B cell (primary cell): ENCODE measurements around the gene NPHS1. TPM values are rescaled to one million over a fixed set of nuclear protein-coding genes. Genes with fewer than 3 reads are reported as not detected.

Experiments
- ATAC-seq: fragments of 200-7000 bp; cut with Tn5 transposase; one replicate; pipeline ENCODE4 v1.10.0; 2021; ENCODE audit warnings: low read depth, mild to moderate bottlenecking, moderate number of reproducible peaks, moderate library complexity
- CTCF ChIA-PET: fragments of 350-600 bp; sonication (Branson Sonifier 250); formaldehyde crosslinking; loops from one replicate; lab custom pipeline; 2021; ENCODE audit warnings: antibody characterized with exemption, inconsistent platforms; lab: Charles Lee
- POLR2A ChIA-PET: fragments of 350-600 bp; sonication (Branson Sonifier 250); formaldehyde crosslinking; loops from one replicate; lab custom pipeline; 2021; ENCODE audit warnings: antibody characterized with exemption; lab: Charles Lee
- DNase-seq: peaks from one replicate; pipeline ENCODE4 v3.0.0; 2013
- H2AFZ ChIP-seq: 2 replicates; pipeline ENCODE4 v1.6.1; 2012; ENCODE audit warnings: mild to moderate bottlenecking, low read depth, low read length; ENCODE audit not compliant: insufficient read depth, poor library complexity, severe bottlenecking
- H3K27ac ChIP-seq, 2 donors: 1 replicate in 1 of 2; 2 replicates in 1 of 2; pipeline ENCODE4 v1.5.1; 2012 to 2013; ENCODE audit warnings: low read length in 2 of 2, mild to moderate bottlenecking in 2 of 2, moderate library complexity in 1 of 2
- H3K27me3 ChIP-seq, 4 experiments: fragments of 200-600 bp in 1 of 4; sonication (generic) in 1 of 4; replicated peaks in 1 of 4; 1 replicate in 2 of 4; 2 replicates in 2 of 4; pipeline versions ENCODE4 v1.6.1 to v1.7.0; 2013 to 2016; ENCODE audit warnings: low read length in 3 of 4, mild to moderate bottlenecking in 2 of 4, mixed read lengths in 1 of 4, moderate library complexity in 1 of 4; ENCODE audit not compliant: insufficient read depth in 4 of 4, control insufficient read depth in 3 of 4; ENCODE audit errors: control extremely low read depth in 1 of 4
- H3K36me3 ChIP-seq, 2 experiments: replicated peaks in 1 of 2; 1 replicate in 1 of 2; 2 replicates in 1 of 2; pipeline versions ENCODE4 v1.6.1 to v1.7.1; 2013; ENCODE audit warnings: low read length in 1 of 2; ENCODE audit not compliant: insufficient read depth in 2 of 2, control insufficient read depth in 1 of 2; ENCODE audit errors: control extremely low read depth in 1 of 2, extremely low read depth in 1 of 2
- H3K4me1 ChIP-seq, 2 donors: fragments of 200-600 bp in 1 of 2; sonication (generic) in 1 of 2; 1 replicate in 1 of 2; 2 replicates in 1 of 2; pipeline versions ENCODE4 v1.5.1 to v1.6.1; 2013 to 2017; ENCODE audit warnings: low read length in 2 of 2; ENCODE audit not compliant: control insufficient read depth in 2 of 2, insufficient read depth in 2 of 2
- H3K4me2 ChIP-seq: replicated peaks from 2 replicates; pipeline ENCODE3; 2012; ENCODE audit warnings: mild to moderate bottlenecking, low read depth, low read length; ENCODE audit not compliant: poor library complexity, severe bottlenecking
- H3K4me3 ChIP-seq, 5 experiments: fragments of 200-600 bp in 1 of 5; sonication (generic) in 1 of 5; 1 replicate in 3 of 5; 2 replicates in 2 of 5; pipeline versions ENCODE4 v1.5.1 to v1.7.0; 2011 to 2016; ENCODE audit warnings: low read length in 4 of 5, mild to moderate bottlenecking in 4 of 5, low read depth in 2 of 5, control low read depth in 1 of 5, moderate library complexity in 1 of 5; ENCODE audit not compliant: insufficient read depth in 1 of 5; ENCODE audit errors: control extremely low read depth in 1 of 5, extremely low read depth in 1 of 5
- H3K79me2 ChIP-seq: fragments of 200-600 bp; sonication (generic); one replicate; pipeline ENCODE4 v1.6.0; 2016; ENCODE audit warnings: low read length; ENCODE audit not compliant: control insufficient read depth, insufficient read depth
- H3K9ac ChIP-seq: fragments of 200-600 bp; sonication (generic); 2 replicates; pipeline ENCODE4 v1.6.1; 2017; ENCODE audit warnings: mild to moderate bottlenecking, low read length, moderate library complexity
- H3K9me3 ChIP-seq, 3 donors: one replicate each; pipeline versions ENCODE4 v1.6.1 to v1.7.1; 2013; ENCODE audit warnings: low read length in 2 of 3; ENCODE audit not compliant: control insufficient read depth in 2 of 3, insufficient read depth in 1 of 3; ENCODE audit errors: control extremely low read depth in 1 of 3
- H4K20me1 ChIP-seq: 2 replicates; pipeline ENCODE4 v1.6.0; 2012; ENCODE audit warnings: mild to moderate bottlenecking, low read length; ENCODE audit not compliant: insufficient read depth, control insufficient read depth, poor library complexity, severe bottlenecking
- H3K27ac Mint-ChIP-seq: one replicate; pipeline ENCODE4 v1.8.0; 2021; ENCODE audit warnings: mixed read lengths
- H3K27me3 Mint-ChIP-seq: one replicate; pipeline ENCODE4 v1.8.0; 2021; ENCODE audit warnings: mixed read lengths
- H3K4me1 Mint-ChIP-seq: one replicate; pipeline ENCODE4 v1.8.0; 2021; ENCODE audit warnings: mixed read lengths
- H3K4me3 Mint-ChIP-seq: one replicate; pipeline ENCODE4 v1.8.0; 2021; ENCODE audit warnings: mixed read lengths
- H3K9me3 Mint-ChIP-seq: one replicate; pipeline ENCODE4 v1.8.0; 2022; ENCODE audit warnings: mixed read lengths; ENCODE audit not compliant: insufficient read depth
- CTCF ChIP-seq: fragments of 200-600 bp; IDR thresholded peaks from one replicate; pipeline ENCODE4 v1.8.0; 2022; ENCODE audit warnings: antibody characterized with exemption, mild to moderate bottlenecking
- EZH2 ChIP-seq: IDR thresholded peaks from 2 replicates; pipeline ENCODE4 v1.6.1; 2012; ENCODE audit warnings: borderline replicate concordance, low read depth, mild to moderate bottlenecking, moderate library complexity, low read length; ENCODE audit not compliant: insufficient read depth, poor library complexity, severe bottlenecking
- WGBS: methylation state at CpG from one replicate; pipeline ENCODE4 v1.1.5; 2013; ENCODE audit warnings: missing lambda C conversion rate; ENCODE audit not compliant: insufficient coverage; 5-methylcytosine and 5-hydroxymethylcytosine counted together
- intact Hi-C: fragments of 100-400 bp; cut with micrococcal nuclease; formaldehyde crosslinking; loops from one replicate; pipeline ENCODE4 v1.10.0; 2022
- polyA plus RNA-seq: library from polyadenylated mRNA; depleted of rRNA; stranded (reverse); fragments of >200 nt; gene quantifications from 2 replicates; pipeline ENCODE4 v1.2.3, GENCODE V29; 2012
- total RNA-seq, 2 donors: library from RNA; stranded (reverse); fragments of 120-200 nt in 1 of 2; gene quantifications; 1 replicate in 1 of 2; 2 replicates in 1 of 2; pipeline versions ENCODE4 v1.2.3 to v1.2.4, GENCODE V29; 2013 to 2022

Gene NPHS1
- total and polyA plus RNA-seq, 2 donors (not counting 1 experiment from before 2014, with no cell fraction given), result not detected

- TF ChIP-seq EZH2, result no peak
- no peak for TF ChIP-seq CTCF
- H3K9ac ChIP-seq, result no peak overlapping the region
- CTCF ChIA-PET, result no interaction called here
- WGBS, result 88% methylated on average over 1 of the region's 3 CpGs
- peaks cover 0 to 24% (median 0%) of the 10 kb centered on the region in 3 donors for H3K9me3 ChIP-seq
- H4K20me1 ChIP-seq, result no peaks in the 10 kb centered on the region
- ATAC-seq, result no peak
- H3K4me1 ChIP-seq, result peaks cover 11 to 16% of the 10 kb centered on the region in 2 donors
- H3K4me3 Mint-ChIP-seq, result no peak overlapping the region
- no peaks in the 10 kb centered on the region for H3K79me2 ChIP-seq
- H3K4me1 Mint-ChIP-seq, result peaks cover 16% of the 10 kb centered on the region
- no peaks in the 10 kb centered on the region for H3K9me3 Mint-ChIP-seq
- H3K36me3 ChIP-seq, result no peaks in the 10 kb centered on the region
- no peak overlapping the region for H3K4me3 ChIP-seq
- no peak overlapping the region for H3K27ac Mint-ChIP-seq
- no peak overlapping the region for H2AFZ ChIP-seq
- no peak overlapping the region for H3K27ac ChIP-seq
- H3K4me2 ChIP-seq, result no peak overlapping the region
- peaks cover 0 to 12% (median under 1%) of the 10 kb centered on the region in 4 experiments for H3K27me3 ChIP-seq
- POLR2A ChIA-PET, result no interaction called here
- intact Hi-C loops, result no loop called here
- DNase-seq, result no peak
- H3K27me3 Mint-ChIP-seq, result peaks cover 11% of the 10 kb centered on the region
These were observed 50.5 kb downstream of the NPHS1 start for GRCh38 chr19:35801828-35802227.

DNA sequence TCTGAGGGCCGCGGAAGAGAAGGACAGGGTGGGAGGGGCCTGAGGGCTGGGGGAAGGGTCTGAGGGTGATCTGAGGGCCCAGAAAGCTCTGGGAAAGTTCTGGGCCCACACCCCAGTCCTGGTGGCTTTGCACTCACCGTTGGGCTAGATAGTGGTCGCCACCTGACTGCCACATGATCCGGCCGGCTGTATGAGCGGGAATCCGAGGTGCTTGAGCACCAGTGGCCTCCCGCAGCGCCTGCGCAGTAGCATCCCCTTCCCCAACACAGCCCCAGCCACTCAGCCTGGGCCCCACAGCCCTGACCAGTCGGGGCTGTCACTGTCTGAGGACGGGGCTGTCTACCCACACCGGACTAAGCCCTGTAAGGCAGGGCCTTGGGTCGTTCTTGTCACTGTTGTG, 54.6 kb downstream of the NPHS1 start:
- peaks cover 6% of the 10 kb centered on the region for H3K4me1 Mint-ChIP-seq
- DNase-seq (no peak), ATAC-seq (no peak)
- peak overlapping the region; percentile 30 for H3K4me2 ChIP-seq
- CTCF ChIA-PET, result no interaction called here
- no peaks in the 10 kb centered on the region for H3K36me3 ChIP-seq
- peak overlapping the region; percentile 13 for H3K4me3 Mint-ChIP-seq
- 11% methylated on average over 15 of the region's 15 CpGs for WGBS
- H3K27me3 ChIP-seq, result peaks cover 0 to 17% (median 3%) of the 10 kb centered on the region in 4 experiments
- no peak overlapping the region for H3K9ac ChIP-seq
- no peak overlapping the region for H2AFZ ChIP-seq
- TF ChIP-seq CTCF, result no peak
- no peak for TF ChIP-seq EZH2
- no peaks in the 10 kb centered on the region for H4K20me1 ChIP-seq
- no peaks in the 10 kb centered on the region for H3K9me3 Mint-ChIP-seq
- H3K4me1 ChIP-seq, result peaks cover 0 to 5% of the 10 kb centered on the region in 2 donors
- H3K79me2 ChIP-seq, result no peaks in the 10 kb centered on the region
- intact Hi-C loops, result no loop called here
- peaks cover 0 to 13% (median 0%) of the 10 kb centered on the region in 3 donors for H3K9me3 ChIP-seq
- H3K27ac Mint-ChIP-seq, result no peak overlapping the region
- H3K4me3 ChIP-seq, result no peak overlapping the region
- POLR2A ChIA-PET, result no interaction called here
- H3K27ac ChIP-seq, result no peak overlapping the region
- peaks cover 26% of the 10 kb centered on the region for H3K27me3 Mint-ChIP-seq
